HepG2 (cell line): ENCODE data around the gene CHAF1A. TPM values are rescaled to one million over a fixed set of nuclear protein-coding genes. Genes with fewer than 3 reads are reported as not detected.

Experiments used
- ATAC-seq: fragments of 200-7000 bp; cut with Tn5 transposase; 3 replicates; pipeline ENCODE4 v1.9.1; 2020; ENCODE audit warnings: mild to moderate bottlenecking, moderate library complexity
- Bru-seq: library from RNA; stranded (reverse); fragments of 400-500 nt; gene quantifications from one replicate; lab custom pipeline; 2021; lab: Mats Ljungman, UMichigan
- BruChase-seq, 2 experiments: library from RNA; stranded (reverse); fragments of 400-500 nt; gene quantifications; one replicate each; lab custom pipeline; 2021; lab: Mats Ljungman, UMichigan
- BruUV-seq: library from RNA; stranded (reverse); fragments of 400-500 nt; replicated peaks from 2 replicates; lab custom pipeline; 2021; lab: Mats Ljungman, UMichigan
- CTCF ChIA-PET: fragments of 300-600 bp; formaldehyde crosslinking; extraction: SDS; loops from one replicate; lab custom pipeline; 2021; ENCODE audit warnings: low total read pairs, inconsistent platforms, low intra/inter-chr PET ratio; lab: Yijun Ruan, JAX
- POLR2A ChIA-PET: fragments of 350-600 bp; sonication (Branson Sonifier 250); formaldehyde crosslinking; loops from one replicate; lab custom pipeline; 2020; ENCODE audit warnings: antibody characterized with exemption, inconsistent platforms; lab: Yijun Ruan, JAX
- DNase-seq: peaks from one replicate; pipeline ENCODE4 v3.0.0-alpha.2; 2015; ENCODE audit warnings: low spot score
- FAIRE-seq: peaks from 3 replicates; lab custom pipeline; 2011; peaks lifted over from hg19 to GRCh38; lab: Jason Lieb, UNC
- H2AFZ ChIP-seq: one replicate; pipeline ENCODE4 v1.6.1; 2011; ENCODE audit warnings: low read length, inconsistent platforms
- H3K27ac ChIP-seq: fragments of 300-600 bp; 3 replicates; pipeline ENCODE4 v1.8.0; 2011; ENCODE audit warnings: mixed run types, mild to moderate bottlenecking, mixed read lengths, low read length, inconsistent platforms; ENCODE audit not compliant: insufficient read depth; ENCODE audit errors: extremely low read length
- H3K27me3 ChIP-seq, 2 experiments: fragments of 200-600 bp in 1 of 2; 2 replicates in 1 of 2; 3 replicates in 1 of 2; pipeline versions ENCODE4 v1.6.0 to v1.8.0; 2011; ENCODE audit warnings: low read length in 2 of 2, mild to moderate bottlenecking in 2 of 2, moderate library complexity in 2 of 2, inconsistent platforms in 1 of 2; ENCODE audit not compliant: insufficient read depth in 2 of 2, control insufficient read depth in 1 of 2
- H3K36me3 ChIP-seq, 2 experiments: fragments of 200-600 bp in 1 of 2; replicated peaks in 1 of 2; 2 replicates in 1 of 2; 3 replicates in 1 of 2; pipeline versions ENCODE4 v1.5.1 to v1.8.0; 2011; ENCODE audit warnings: low read length in 2 of 2, inconsistent platforms in 1 of 2; ENCODE audit not compliant: insufficient read depth in 2 of 2, control insufficient read depth in 1 of 2
- H3K4me1 ChIP-seq: 2 replicates; pipeline ENCODE4 v1.5.1; 2012; ENCODE audit warnings: low read length, inconsistent platforms; ENCODE audit not compliant: insufficient read depth
- H3K4me2 ChIP-seq: 2 replicates; pipeline ENCODE4 v1.6.0; 2011; ENCODE audit warnings: low read depth, low read length, inconsistent platforms
- H3K4me3 ChIP-seq, 3 experiments: fragments of 200-600 bp in 1 of 3; sonication (generic), shearing (Covaris generic) in 1 of 3; replicated peaks in 1 of 3; 2 replicates each; pipeline ENCODE4 v1.5.1; 2011 to 2016; ENCODE audit warnings: low read length in 3 of 3, inconsistent platforms in 2 of 3, low read depth in 2 of 3, mild to moderate bottlenecking in 2 of 3, control low read depth in 1 of 3, mixed read lengths in 1 of 3; ENCODE audit not compliant: insufficient read depth in 1 of 3
- H3K79me2 ChIP-seq: one replicate; pipeline ENCODE4 v1.6.1; 2011; ENCODE audit warnings: low read length, inconsistent platforms; ENCODE audit not compliant: insufficient read depth
- H3K9ac ChIP-seq: 2 replicates; pipeline ENCODE4 v1.6.0; 2011; ENCODE audit warnings: mild to moderate bottlenecking, low read depth, low read length, inconsistent platforms; ENCODE audit not compliant: insufficient read depth
- H3K9me3 ChIP-seq: 2 replicates; pipeline ENCODE4 v1.5.1; 2012; ENCODE audit warnings: mild to moderate bottlenecking, low read length
- H4K20me1 ChIP-seq: 2 replicates; pipeline ENCODE4 v1.6.0; 2011; ENCODE audit warnings: inconsistent platforms, mild to moderate bottlenecking, low read length, moderate library complexity; ENCODE audit not compliant: insufficient read depth
- CHD4 ChIP-seq: fragments of 200-600 bp; sonication (generic); IDR thresholded peaks from 2 replicates; pipeline ENCODE4 v1.7.0; 2017; ENCODE audit warnings: mild to moderate bottlenecking, low read length, borderline replicate concordance
- PCBP1 ChIP-seq: fragments of 200-400 bp; formaldehyde crosslinking; IDR thresholded peaks from 2 replicates; pipeline ENCODE4 v1.6.1; 2017; ENCODE audit warnings: mild to moderate bottlenecking, low read depth, low read length, borderline replicate concordance
- RXRA ChIP-seq: sonication (generic); formaldehyde crosslinking; IDR thresholded peaks from 2 replicates; pipeline ENCODE4 v1.5.1; 2020; ENCODE audit warnings: missing genetic modification reagents
- ZNF749 ChIP-seq: sonication (generic); formaldehyde crosslinking; IDR thresholded peaks from 2 replicates; pipeline ENCODE4 v1.8.0; 2022; ENCODE audit warnings: mild to moderate bottlenecking, missing genetic modification reagents, moderate library complexity, borderline replicate concordance
- ZXDC ChIP-seq: sonication (generic); formaldehyde crosslinking; IDR thresholded peaks from 2 replicates; pipeline ENCODE4 v1.5.0; 2020; ENCODE audit warnings: mild to moderate bottlenecking, missing genetic modification reagents
- WGBS: methylation state at CpG from one replicate; pipeline ENCODE4 v1.1.6; 2017; ENCODE audit warnings: low lambda C conversion rate; 5-methylcytosine and 5-hydroxymethylcytosine counted together
- in situ Hi-C: cut with HindIII; loops from 2 replicates; pipeline ENCODE4 v1.10.0; 2017; ENCODE audit warnings: low pct_unique_long_range_greater_than_20kb; ENCODE audit not compliant: extremely low pct_ligation_motif_present
- intact Hi-C: fragments of 100-400 bp; cut with micrococcal nuclease; formaldehyde crosslinking; loops from one replicate; pipeline ENCODE4 v1.10.0; 2022; ENCODE audit not compliant: unreplicated experiment
- long read RNA-seq, 2 experiments: library from RNA in 1 of 2; library from polyadenylated mRNA in 1 of 2; stranded (forward) in 1 of 2; unstranded in 1 of 2; transcript quantifications; one replicate each; pipeline ENCODE4 v2.0.0, GENCODE V29; 2019 to 2022
- polyA minus RNA-seq, 3 experiments: library from RNA; depleted of rRNA, polyadenylated mRNA; stranded (reverse); fragments of >200 nt; gene quantifications; 2 replicates each; pipeline ENCODE4 v1.2.3, GENCODE V29; 2011; ENCODE audit warnings: low replicate concordance in 1 of 3
- polyA plus RNA-seq, 8 experiments: library from polyadenylated mRNA; depleted of rRNA in 3 of 8; stranded (reverse) in 7 of 8; unstranded in 1 of 8; fragments of >200 nt; fragmentation: Illumina TruSeq in 4 of 8; extraction: Trizol in 4 of 8; gene quantifications; 2 replicates each; pipeline versions ENCODE4 v1.2.1 to v1.2.3, GENCODE V29; 2011 to 2016; ENCODE audit warnings: low read depth in 4 of 8, missing spikeins in 1 of 8, mixed read lengths in 1 of 8; ENCODE audit not compliant: insufficient read depth in 1 of 8
- total RNA-seq, 5 experiments: library from RNA; depleted of rRNA; stranded (reverse); fragments of >200 nt; fragmentation: Illumina TruSeq; extraction: Trizol; gene quantifications; 2 replicates each; pipeline ENCODE4 v1.2.3, GENCODE V29; 2016; ENCODE audit warnings: low read depth in 1 of 5
- TF ChIP-seq, protein P1 (sequence below): IDR thresholded peaks from 2 replicates; pipeline ENCODE4 v1.6.1; 2018; ENCODE audit warnings: missing genetic modification reagents, mild to moderate bottlenecking, missing compliant biosample characterization
- TF ChIP-seq, protein P2 (sequence below): sonication (generic); formaldehyde crosslinking; IDR thresholded peaks from 2 replicates; pipeline ENCODE4 v1.5.0; 2020; ENCODE audit warnings: mild to moderate bottlenecking, missing genetic modification reagents, moderate library complexity

The CHAF1A gene
- total RNA-seq (2016; rRNA removed; fragmentation: Illumina TruSeq; extraction: Trizol), result 27.3 and 34.8 TPM in 2 replicates
- total RNA-seq (2016; cell fraction: cytosol; rRNA removed; fragmentation: Illumina TruSeq; extraction: Trizol; ENCODE audit: low read depth), result 18.8 and 20.2 TPM in 2 replicates
- total RNA-seq (2016; cell fraction: insoluble cytoplasmic fraction; rRNA removed; fragmentation: Illumina TruSeq; extraction: Trizol), result 19.1 and 34.6 TPM in 2 replicates
- 20.4 and 23.9 TPM in 2 replicates for total RNA-seq (2016; cell fraction: membrane; rRNA removed; fragmentation: Illumina TruSeq; extraction: Trizol)
- total RNA-seq (2016; cell fraction: nucleus; rRNA removed; fragmentation: Illumina TruSeq; extraction: Trizol), result 25.6 and 26.6 TPM in 2 replicates
- polyA plus RNA-seq (2011; rRNA removed), result 11.0 and 13.1 TPM in 2 replicates
- 5.7 and 16.6 TPM in 2 replicates for polyA plus RNA-seq (2011; cell fraction: cytosol; rRNA removed)
- 41.7 and 67.3 TPM in 2 replicates for polyA plus RNA-seq (2011; cell fraction: nucleus; rRNA removed)
- 6.8 and 11.8 TPM in 2 replicates for polyA plus RNA-seq (2012)
- 4.9 and 5.2 TPM in 2 replicates for polyA plus RNA-seq (2016; cell fraction: cytosol; fragmentation: Illumina TruSeq; extraction: Trizol; ENCODE audit: low read depth)
- 23.0 and 29.8 TPM in 2 replicates for polyA plus RNA-seq (2016; cell fraction: insoluble cytoplasmic fraction; fragmentation: Illumina TruSeq; extraction: Trizol; ENCODE audit: low read depth)
- 9.0 and 10.1 TPM in 2 replicates for polyA plus RNA-seq (2016; cell fraction: membrane; fragmentation: Illumina TruSeq; extraction: Trizol; ENCODE audit: low read depth)
- polyA plus RNA-seq (2016; cell fraction: nucleus; fragmentation: Illumina TruSeq; extraction: Trizol; ENCODE audit: insufficient read depth, low read depth), result 57.2 and 60.7 TPM in 2 replicates
- 26.8 and 48.0 TPM in 2 replicates for polyA minus RNA-seq (2011; rRNA and poly(A)+ RNA removed; ENCODE audit: low replicate concordance)
- 7.6 and 9.2 TPM in 2 replicates for polyA minus RNA-seq (2011; cell fraction: cytosol; rRNA and poly(A)+ RNA removed)
- 13.2 and 17.5 TPM in 2 replicates for polyA minus RNA-seq (2011; cell fraction: nucleus; rRNA and poly(A)+ RNA removed)
- percentile 61 among the genes with signal in this experiment for Bru-seq, nascent RNA
- BruChase-seq, experiment 1, labeled RNA remaining after a 6-hour chase, result percentile 69 among the genes with signal in this experiment
- percentile 70 among the genes with signal in this experiment for BruChase-seq, experiment 2, labeled RNA remaining after a 2-hour chase
- long read RNA-seq, experiment 1, partial matches to known transcripts, result 13 of 18 reads
- long read RNA-seq, experiment 1, other reads (novel, unspliced or antisense), result 5 of 18 reads
- long read RNA-seq, experiment 2, partial matches to known transcripts, result 21 of 31 reads
- long read RNA-seq, experiment 2, other reads (novel, unspliced or antisense), result 9 of 31 reads

DNA sequence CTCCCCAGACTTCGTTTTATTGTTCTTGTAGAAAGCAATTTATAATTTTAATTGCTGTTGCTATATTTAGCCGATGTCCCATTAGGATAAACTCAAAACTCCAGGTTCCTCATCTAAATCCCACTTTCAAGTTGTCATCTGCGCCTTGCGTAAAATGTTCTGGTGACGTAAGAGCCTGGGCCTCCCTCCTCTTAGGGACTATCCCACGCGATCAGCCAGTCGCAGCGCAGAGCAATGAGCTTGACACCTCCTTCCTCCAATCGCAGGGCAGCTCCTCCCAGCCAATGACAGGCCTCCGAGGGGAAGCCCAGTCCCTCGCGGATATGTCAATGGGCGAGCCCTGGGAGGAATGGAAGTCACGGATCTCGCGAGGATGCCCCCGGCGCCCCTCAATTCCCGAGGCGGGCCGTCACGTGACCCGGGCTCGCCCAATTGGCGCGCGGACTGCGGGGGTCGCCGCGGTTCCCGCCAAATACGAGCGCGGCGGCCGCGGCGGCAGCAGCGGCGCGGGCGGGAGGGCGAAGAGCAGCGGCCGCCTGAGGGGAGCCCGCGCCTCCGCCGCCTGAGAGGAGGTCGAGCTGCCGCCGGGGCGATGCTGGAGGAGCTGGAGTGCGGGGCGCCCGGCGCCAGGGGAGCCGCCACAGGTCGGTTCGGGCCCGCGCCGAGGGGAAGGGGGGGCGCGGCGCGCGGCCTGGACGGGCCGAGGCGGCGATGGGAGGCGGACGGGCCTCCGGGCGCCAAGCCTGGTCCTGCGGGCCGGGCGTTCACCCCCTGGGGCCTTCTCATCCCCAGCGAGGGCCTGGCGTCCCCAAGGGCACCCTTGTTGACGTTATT lies at the start of gene CHAF1A:
Gene CHAF1A, plus strand, starts transcription at position 470 of the 834 bp plus-strand sequence. Its CDS starts 123 bp downstream, at position 593.
- H3K79me2 ChIP-seq, result peaks cover 71% of the 10 kb centered on the region
- H3K9me3 ChIP-seq, result no peaks in the 10 kb centered on the region
- WGBS, result 1% methylated on average over 11 of the region's 84 CpGs
- no peaks in the 10 kb centered on the region; a peak in 1 of 5 replicates for H3K27me3 ChIP-seq
- ChIA-PET CTCF (interaction anchor here (3.7 kb wide), 1 partner anchor 27 kb away, joined by 27 read pairs; no protein-coding TSS in a partner anchor), POLR2A (interaction anchor here (1.0 to 1.4 kb wide), 7 partner anchors 11 to 69 kb away, joined by 3 to 23 read pairs (median 5); partner anchors contain the start of gene HDGFL2)
- peak within 1 kb of the TSS; percentile 44 for H2AFZ ChIP-seq
- H3K36me3 ChIP-seq, result peaks cover 0 to 3% of the 10 kb centered on the region in 2 experiments; a peak in 4 of 5 replicates
- BruUV-seq, result no TSS peak
- FAIRE-seq (peak; percentile 97), ATAC-seq (peak; percentile 94), DNase-seq (peak; percentile 99)
- peak within 1 kb of the TSS; percentile 96 for H3K4me2 ChIP-seq
- peak within 1 kb of the TSS; percentile 82 to 99 (median 88) for H3K4me3 ChIP-seq
- H3K9ac ChIP-seq, result peak within 1 kb of the TSS; percentile 95
- in situ Hi-C loops (no loop called here), intact Hi-C loops (loop anchor here (5.0 kb wide), 2 partner anchors 55 to 135 kb away; partner anchors contain the start of gene UBXN6)
- peaks cover 7% of the 10 kb centered on the region for H4K20me1 ChIP-seq
- peaks cover 75% of the 10 kb centered on the region for H3K4me1 ChIP-seq
- peak within 1 kb of the TSS; percentile 81 for H3K27ac ChIP-seq
- TF ChIP-seq RXRA (CRISPR knock-in tag), result peak; percentile 38; the same call in 1 of the 2 replicates
- TF ChIP-seq ZNF749, result peak; percentile 62; the same call in 1 of the 2 replicates
- TF ChIP-seq PCBP1, result no peak
- TF ChIP-seq ZXDC (CRISPR knock-in tag), result no peak
- TF ChIP-seq, protein P1, sequence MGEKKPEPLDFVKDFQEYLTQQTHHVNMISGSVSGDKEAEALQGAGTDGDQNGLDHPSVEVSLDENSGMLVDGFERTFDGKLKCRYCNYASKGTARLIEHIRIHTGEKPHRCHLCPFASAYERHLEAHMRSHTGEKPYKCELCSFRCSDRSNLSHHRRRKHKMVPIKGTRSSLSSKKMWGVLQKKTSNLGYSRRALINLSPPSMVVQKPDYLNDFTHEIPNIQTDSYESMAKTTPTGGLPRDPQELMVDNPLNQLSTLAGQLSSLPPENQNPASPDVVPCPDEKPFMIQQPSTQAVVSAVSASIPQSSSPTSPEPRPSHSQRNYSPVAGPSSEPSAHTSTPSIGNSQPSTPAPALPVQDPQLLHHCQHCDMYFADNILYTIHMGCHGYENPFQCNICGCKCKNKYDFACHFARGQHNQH (CRISPR knock-in tag), result 0 out of 2 replicates have a peak, but pooled peaks have one; percentile 35
- TF ChIP-seq, protein P2, sequence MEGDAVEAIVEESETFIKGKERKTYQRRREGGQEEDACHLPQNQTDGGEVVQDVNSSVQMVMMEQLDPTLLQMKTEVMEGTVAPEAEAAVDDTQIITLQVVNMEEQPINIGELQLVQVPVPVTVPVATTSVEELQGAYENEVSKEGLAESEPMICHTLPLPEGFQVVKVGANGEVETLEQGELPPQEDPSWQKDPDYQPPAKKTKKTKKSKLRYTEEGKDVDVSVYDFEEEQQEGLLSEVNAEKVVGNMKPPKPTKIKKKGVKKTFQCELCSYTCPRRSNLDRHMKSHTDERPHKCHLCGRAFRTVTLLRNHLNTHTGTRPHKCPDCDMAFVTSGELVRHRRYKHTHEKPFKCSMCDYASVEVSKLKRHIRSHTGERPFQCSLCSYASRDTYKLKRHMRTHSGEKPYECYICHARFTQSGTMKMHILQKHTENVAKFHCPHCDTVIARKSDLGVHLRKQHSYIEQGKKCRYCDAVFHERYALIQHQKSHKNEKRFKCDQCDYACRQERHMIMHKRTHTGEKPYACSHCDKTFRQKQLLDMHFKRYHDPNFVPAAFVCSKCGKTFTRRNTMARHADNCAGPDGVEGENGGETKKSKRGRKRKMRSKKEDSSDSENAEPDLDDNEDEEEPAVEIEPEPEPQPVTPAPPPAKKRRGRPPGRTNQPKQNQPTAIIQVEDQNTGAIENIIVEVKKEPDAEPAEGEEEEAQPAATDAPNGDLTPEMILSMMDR (CRISPR knock-in tag), result no peak
- no peak for TF ChIP-seq CHD4
